H9 (cell line): ENCODE data around the gene UNC5B. TPM values are rescaled to one million over a fixed set of nuclear protein-coding genes. Genes with fewer than 3 reads are reported as not detected.

Experiments used
- DNase-seq: peaks from one replicate; pipeline ENCODE4 v3.0.0-alpha.2; 2017
- H2AFZ ChIP-seq: one replicate; pipeline ENCODE4 v1.6.1; 2013; ENCODE audit warnings: mild to moderate bottlenecking, low read length, control low read depth, moderate library complexity
- H2AK5ac ChIP-seq: 2 replicates; pipeline ENCODE4 v1.6.1; 2013; ENCODE audit warnings: low read length, control low read depth, mixed read lengths; ENCODE audit not compliant: insufficient read length
- H2BK120ac ChIP-seq: one replicate; pipeline ENCODE4 v1.6.1; 2013; ENCODE audit warnings: low read depth, mild to moderate bottlenecking, low read length, control low read depth, inconsistent platforms; ENCODE audit not compliant: poor library complexity, severe bottlenecking
- H2BK12ac ChIP-seq: 2 replicates; pipeline ENCODE4 v1.6.1; 2013; ENCODE audit warnings: low read length, control low read depth, mixed read lengths, low read depth; ENCODE audit not compliant: insufficient read length
- H2BK15ac ChIP-seq: 2 replicates; pipeline ENCODE4 v1.6.1; 2013; ENCODE audit warnings: low read depth, low read length, control low read depth
- H2BK20ac ChIP-seq: one replicate; pipeline ENCODE4 v1.6.1; 2013; ENCODE audit warnings: low read depth, mild to moderate bottlenecking, low read length, control low read depth, inconsistent platforms; ENCODE audit not compliant: poor library complexity, severe bottlenecking
- H2BK5ac ChIP-seq: 2 replicates; pipeline ENCODE4 v1.6.1; 2013; ENCODE audit warnings: low read length, control low read depth, mixed read lengths; ENCODE audit not compliant: insufficient read length
- H3K14ac ChIP-seq: 2 replicates; pipeline ENCODE4 v1.6.1; 2013; ENCODE audit warnings: low read length, control low read depth; ENCODE audit not compliant: insufficient read depth
- H3K18ac ChIP-seq: 2 replicates; pipeline ENCODE4 v1.6.1; 2013; ENCODE audit warnings: low read depth, mild to moderate bottlenecking, mixed read lengths, low read length, control low read depth; ENCODE audit not compliant: insufficient read length
- H3K23ac ChIP-seq: 2 replicates; pipeline ENCODE4 v1.6.1; 2013; ENCODE audit warnings: low read length, control low read depth, mixed read lengths, low read depth; ENCODE audit not compliant: insufficient read length
- H3K23me2 ChIP-seq: 2 replicates; pipeline ENCODE4 v1.6.1; 2013; ENCODE audit warnings: low read depth, mild to moderate bottlenecking, mixed read lengths, low read length, control low read depth; ENCODE audit not compliant: insufficient read length, poor library complexity, severe bottlenecking
- H3K27ac ChIP-seq: 2 replicates; pipeline ENCODE4 v1.5.1; 2013; ENCODE audit warnings: low read length, control low read depth, mixed read lengths, low read depth; ENCODE audit not compliant: insufficient read length
- H3K27me3 ChIP-seq: 2 replicates; pipeline ENCODE4 v1.6.1; 2013; ENCODE audit warnings: low read length, control low read depth, inconsistent platforms; ENCODE audit not compliant: insufficient read depth
- H3K4ac ChIP-seq: 2 replicates; pipeline ENCODE4 v1.6.1; 2013; ENCODE audit warnings: low read depth, mild to moderate bottlenecking, control low read depth, inconsistent platforms, low read length, moderate library complexity
- H3K4me1 ChIP-seq: 2 replicates; pipeline ENCODE4 v1.6.1; 2013; ENCODE audit warnings: low read length, control low read depth, inconsistent platforms; ENCODE audit not compliant: insufficient read depth
- H3K4me2 ChIP-seq: 2 replicates; pipeline ENCODE4 v1.6.1; 2013; ENCODE audit warnings: low read length, control low read depth, mixed read lengths; ENCODE audit not compliant: insufficient read length, insufficient read depth
- H3K56ac ChIP-seq: 2 replicates; pipeline ENCODE4 v1.6.1; 2013; ENCODE audit warnings: low read depth, mild to moderate bottlenecking, mixed read lengths, low read length, control low read depth; ENCODE audit not compliant: insufficient read length
- H3K79me1 ChIP-seq: 2 replicates; pipeline ENCODE4 v1.6.1; 2013; ENCODE audit warnings: low read depth, mild to moderate bottlenecking, moderate library complexity, low read length, control low read depth, inconsistent platforms; ENCODE audit not compliant: insufficient read depth, poor library complexity, severe bottlenecking
- H3K79me2 ChIP-seq: 2 replicates; pipeline ENCODE4 v1.6.1; 2013; ENCODE audit warnings: low read length, control low read depth, inconsistent platforms; ENCODE audit not compliant: insufficient read depth
- H3K9ac ChIP-seq: 2 replicates; pipeline ENCODE4 v1.6.1; 2013; ENCODE audit warnings: low read length, control low read depth, mixed read lengths; ENCODE audit not compliant: insufficient read length; ENCODE audit errors: extremely low read depth
- H3K9me3 ChIP-seq: one replicate; pipeline ENCODE4 v1.6.1; 2013; ENCODE audit warnings: low read depth, low read length, inconsistent platforms; ENCODE audit not compliant: control insufficient read depth
- H3T11ph ChIP-seq: one replicate; pipeline ENCODE4 v1.6.1; 2013; ENCODE audit warnings: mild to moderate bottlenecking, low read length, control low read depth, inconsistent platforms
- H4K20me1 ChIP-seq: one replicate; pipeline ENCODE4 v1.6.1; 2013; ENCODE audit not compliant: control insufficient read depth, insufficient read length, insufficient read depth
- H4K5ac ChIP-seq: 2 replicates; pipeline ENCODE4 v1.6.1; 2013; ENCODE audit warnings: low read depth, mild to moderate bottlenecking, mixed read lengths, low read length, control low read depth; ENCODE audit not compliant: insufficient read length
- H4K8ac ChIP-seq: replicated peaks from 2 replicates; pipeline ENCODE4 v1.6.1; 2013; ENCODE audit warnings: low read length, control low read depth, mixed read lengths, low read depth; ENCODE audit not compliant: insufficient read length
- H4K91ac ChIP-seq: 2 replicates; pipeline ENCODE4 v1.6.1; 2013; ENCODE audit warnings: low read depth, mild to moderate bottlenecking, moderate library complexity, mixed read lengths, low read length, control low read depth; ENCODE audit not compliant: insufficient read length
- H3K27ac Mint-ChIP-seq, 3 experiments: 2 replicates in 2 of 3; 3 replicates in 1 of 3; pipeline ENCODE4 v1.8.0; 2020 to 2021; ENCODE audit warnings: mixed read lengths in 3 of 3, mild to moderate bottlenecking in 1 of 3, moderate library complexity in 1 of 3
- H3K27me3 Mint-ChIP-seq: 2 replicates; pipeline ENCODE4 v1.8.0; 2021; ENCODE audit warnings: low read depth, mild to moderate bottlenecking, moderate library complexity, mixed read lengths
- H3K36me3 Mint-ChIP-seq, 3 experiments: 2 replicates in 2 of 3; 3 replicates in 1 of 3; pipeline ENCODE4 v1.8.0; 2020 to 2021; ENCODE audit warnings: low read depth in 3 of 3, mixed read lengths in 3 of 3; ENCODE audit not compliant: insufficient read depth in 1 of 3
- H3K4me1 Mint-ChIP-seq, 2 experiments: 2 replicates each; pipeline ENCODE4 v1.8.0; 2020; ENCODE audit warnings: mixed read lengths in 2 of 2
- H3K4me3 Mint-ChIP-seq, 2 experiments: 2 replicates in 1 of 2; 3 replicates in 1 of 2; pipeline ENCODE4 v1.8.0; 2020 to 2021; ENCODE audit warnings: mild to moderate bottlenecking in 2 of 2, mixed read lengths in 2 of 2, moderate library complexity in 1 of 2
- H3K9me3 Mint-ChIP-seq, 2 experiments: 2 replicates in 1 of 2; 3 replicates in 1 of 2; pipeline ENCODE4 v1.8.0; 2020; ENCODE audit warnings: mild to moderate bottlenecking in 2 of 2, mixed read lengths in 2 of 2, moderate library complexity in 1 of 2
- CTCF ChIP-seq: fragments of 200-600 bp; sonication (generic); conservative IDR thresholded peaks from 3 replicates; pipeline ENCODE4 v1.8.0; 2021; ENCODE audit warnings: antibody characterized with exemption, mild to moderate bottlenecking
- WGBS: extraction: QIAGEN DNeasy Blood & Tissue Kit; methylation state at CpG from one replicate; pipeline ENCODE4 v1.1.7; 2013; ENCODE audit warnings: missing lambda C conversion rate, low lambda C conversion rate, mixed read lengths; ENCODE audit not compliant: insufficient read length; ENCODE audit errors: extremely low coverage; 5-methylcytosine and 5-hydroxymethylcytosine counted together
- total RNA-seq: library from RNA; stranded (reverse); gene quantifications from 2 replicates; pipeline ENCODE4 v1.2.1, GENCODE V29; 2021

Gene UNC5B
- total RNA-seq, 1 experiment from 2014 or later, result 28.4 TPM

DNA sequence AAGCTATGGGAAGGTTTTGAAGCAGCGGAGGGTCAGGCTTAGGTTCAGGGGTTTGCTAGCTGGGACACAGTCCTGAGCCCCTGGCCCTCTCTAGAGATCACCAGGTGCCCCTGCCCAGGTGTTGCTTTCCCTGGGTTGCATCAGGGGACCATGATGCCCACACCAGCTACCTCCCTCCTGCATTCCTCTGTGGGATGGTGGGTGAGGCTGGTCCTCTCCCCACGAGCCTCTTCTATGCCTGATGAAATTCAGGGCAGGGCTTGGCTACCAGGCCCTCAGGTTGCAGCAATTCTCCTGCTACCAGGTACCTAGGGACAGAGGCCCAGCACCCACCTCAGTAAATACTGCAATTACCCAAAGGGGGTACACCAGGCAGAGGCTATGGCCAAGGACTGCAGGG is 95.9 kb downstream of the UNC5B start:
- Histone ChIP-seq H3K4me1 (no peaks in the 10 kb centered on the region), H3K9ac (no peak overlapping the region), H3K23me2 (no peaks in the 10 kb centered on the region), H2BK5ac (no peak overlapping the region), H3K14ac (no peak overlapping the region; the same call in 1 of the 2 replicates), H2BK15ac (no peak overlapping the region), H2AFZ (no peak overlapping the region), H4K20me1 (no peaks in the 10 kb centered on the region), H3K9me3 (no peaks in the 10 kb centered on the region), H3T11ph (no peak overlapping the region), H4K91ac (no peak overlapping the region), H3K4me2 (no peak overlapping the region), H2AK5ac (no peak overlapping the region), H2BK120ac (no peak overlapping the region), H3K27ac (no peak overlapping the region), H2BK12ac (no peak overlapping the region), H3K18ac (no peak overlapping the region), H3K23ac (no peak overlapping the region), H3K79me1 (no peaks in the 10 kb centered on the region), H3K27me3 (no peaks in the 10 kb centered on the region), H3K4ac (no peak overlapping the region), H4K5ac (no peak overlapping the region), H3K79me2 (no peaks in the 10 kb centered on the region), H4K8ac (no peak overlapping the region), H2BK20ac (no peak overlapping the region), H3K56ac (no peak overlapping the region)
- peaks cover 15% of the 10 kb centered on the region for H3K27me3 Mint-ChIP-seq
- H3K4me1 Mint-ChIP-seq, result peaks cover 9 to 12% of the 10 kb centered on the region in 2 experiments
- no peaks in the 10 kb centered on the region for H3K9me3 Mint-ChIP-seq
- no peak overlapping the region for H3K4me3 Mint-ChIP-seq
- no peak for TF ChIP-seq CTCF
- no CpG with 5 or more reads among the region's 2 CpGs for WGBS
- no peak overlapping the region; a peak in 1 of 7 replicates for H3K27ac Mint-ChIP-seq
- DNase-seq, result no peak
- H3K36me3 Mint-ChIP-seq, result no peaks in the 10 kb centered on the region
